ENCODE results near the gene GBP6.
"Not testable (repeated sequence)": the region's sequence is repeated elsewhere in the genome, so short reads cannot be mapped to it uniquely, and the experiment has no call there.

GBP6 gene

GRCh38 chr1:89335486-89335885 is 28.4 kb upstream of the GBP6 start:
- Histone ChIP-seq H3K9ac (no peak overlapping the region), H3K79me2 (ENCODE audit: insufficient read depth, low read depth) (no peaks in the 10 kb centered on the region), H4K20me1 (ENCODE audit: insufficient read depth) (no peaks in the 10 kb centered on the region), H3K4me3 (IDR thresholded peaks at IDR 0.05; ENCODE audit: insufficient read depth, low read depth, low read length) (no peak overlapping the region), H2AFZ (ENCODE audit: low read depth) (no peak overlapping the region), H3K4me1 (ENCODE audit: low read depth, poor library complexity, severe bottlenecking) (no peaks in the 10 kb centered on the region), H3K4me2 (no peak overlapping the region), H3K27me3 (ENCODE audit: insufficient read depth, low read depth) (no peaks in the 10 kb centered on the region), H3K27ac (no peak overlapping the region), H3K36me3 (ENCODE audit: insufficient read depth) (no peaks in the 10 kb centered on the region)
- no peak for TF ChIP-seq CTCF (conservative IDR thresholded peaks at IDR 0.05; ENCODE audit: low read depth, low read length)

- H2AFZ ChIP-seq (ENCODE audit: low read depth): no peak overlapping the region
Measured at GRCh38 chr1:89337903-89338302, 26.0 kb upstream of the GBP6 start.

GRCh38 chr1:89339039-89339438 is 24.8 kb upstream of the GBP6 start:
- no peaks in the 10 kb centered on the region for H3K36me3 ChIP-seq (ENCODE audit: insufficient read depth)
- H3K4me3 ChIP-seq (IDR thresholded peaks at IDR 0.05; ENCODE audit: insufficient read depth, low read depth, low read length): no peak overlapping the region
- H3K79me2 ChIP-seq (ENCODE audit: insufficient read depth, low read depth): no peaks in the 10 kb centered on the region
- no peak overlapping the region for H3K9ac ChIP-seq
- no peak overlapping the region for H2AFZ ChIP-seq (ENCODE audit: low read depth)
- H4K20me1 ChIP-seq (ENCODE audit: insufficient read depth): no peaks in the 10 kb centered on the region
- TF ChIP-seq CTCF (conservative IDR thresholded peaks at IDR 0.05; ENCODE audit: low read depth, low read length): no peak
- H3K4me1 ChIP-seq (ENCODE audit: low read depth, poor library complexity, severe bottlenecking): no peaks in the 10 kb centered on the region
- H3K4me2 ChIP-seq: no peak overlapping the region
- no peaks in the 10 kb centered on the region for H3K27me3 ChIP-seq (ENCODE audit: insufficient read depth, low read depth)
- H3K27ac ChIP-seq: no peak overlapping the region

More at GRCh38 chr1:89337903-89338302, 26.0 kb upstream of the GBP6 start:
- Histone ChIP-seq H3K4me2 (no peak overlapping the region), H3K9ac (no peak overlapping the region), H3K27me3 (ENCODE audit: insufficient read depth, low read depth) (no peaks in the 10 kb centered on the region), H3K4me3 (IDR thresholded peaks at IDR 0.05; ENCODE audit: insufficient read depth, low read depth, low read length) (no peak overlapping the region), H4K20me1 (ENCODE audit: insufficient read depth) (no peaks in the 10 kb centered on the region), H3K27ac (no peak overlapping the region), H3K36me3 (ENCODE audit: insufficient read depth) (no peaks in the 10 kb centered on the region), H3K79me2 (ENCODE audit: insufficient read depth, low read depth) (no peaks in the 10 kb centered on the region), H3K4me1 (ENCODE audit: low read depth, poor library complexity, severe bottlenecking) (no peaks in the 10 kb centered on the region)
- TF ChIP-seq CTCF (conservative IDR thresholded peaks at IDR 0.05; ENCODE audit: low read depth, low read length): no peak

- not testable (repeated sequence) for H3K27ac ChIP-seq; H3K4me3 ChIP-seq (IDR thresholded peaks at IDR 0.05; ENCODE audit: insufficient read depth, low read depth, low read length); H3K4me2 ChIP-seq; H3K9ac ChIP-seq; H3K36me3 ChIP-seq (ENCODE audit: insufficient read depth); H3K4me1 ChIP-seq (ENCODE audit: low read depth, poor library complexity, severe bottlenecking); H4K20me1 ChIP-seq (ENCODE audit: insufficient read depth); H3K27me3 ChIP-seq (ENCODE audit: insufficient read depth, low read depth); H3K79me2 ChIP-seq (ENCODE audit: insufficient read depth, low read depth); H2AFZ ChIP-seq (ENCODE audit: low read depth)
Measured at GRCh38 chr1:89345479-89345878, 18.4 kb upstream of the GBP6 start.

GRCh38 chr1:89347296-89347695 is 16.6 kb upstream of the GBP6 start:
- Histone ChIP-seq H3K36me3 (ENCODE audit: insufficient read depth) (no peaks in the 10 kb centered on the region), H3K27me3 (ENCODE audit: insufficient read depth, low read depth) (no peaks in the 10 kb centered on the region), H4K20me1 (ENCODE audit: insufficient read depth) (no peaks in the 10 kb centered on the region), H3K79me2 (ENCODE audit: insufficient read depth, low read depth) (no peaks in the 10 kb centered on the region), H3K4me3 (IDR thresholded peaks at IDR 0.05; ENCODE audit: insufficient read depth, low read depth, low read length) (no peak overlapping the region), H3K4me2 (no peak overlapping the region), H3K27ac (no peak overlapping the region), H2AFZ (ENCODE audit: low read depth) (no peak overlapping the region), H3K4me1 (ENCODE audit: low read depth, poor library complexity, severe bottlenecking) (no peaks in the 10 kb centered on the region), H3K9ac (no peak overlapping the region)
- TF ChIP-seq CTCF (conservative IDR thresholded peaks at IDR 0.05; ENCODE audit: low read depth, low read length): no peak
